Measurements from ENCODE around the gene MCHR1.
"Not testable (repeated sequence)": the region's sequence is repeated elsewhere in the genome, so short reads cannot be mapped to it uniquely, and the experiment has no call there.

MCHR1 gene

GRCh38 chr22:40655941-40656340 lies 23.3 kb upstream of the MCHR1 start:
- DNase-seq (ENCODE audit: low read depth in 2 of 3, low spot score in 2 of 3), result not testable (repeated sequence)

GRCh38 chr22:40656651-40657050 lies 22.6 kb upstream of the MCHR1 start:
- not testable (repeated sequence) for DNase-seq (ENCODE audit: low read depth in 2 of 3, low spot score in 2 of 3)

- DNase-seq (ENCODE audit: low read depth in 2 of 3, low spot score in 2 of 3), result no peak
Observed at GRCh38 chr22:40659166-40659565, 20.1 kb upstream of the MCHR1 start.

- DNase-seq (ENCODE audit: low read depth in 2 of 3, low spot score in 2 of 3), result no peak
Observed at GRCh38 chr22:40660730-40661129, 18.6 kb upstream of the MCHR1 start.

GRCh38 chr22:40661671-40662070 lies 17.6 kb upstream of the MCHR1 start:
- DNase-seq (ENCODE audit: low read depth in 2 of 3, low spot score in 2 of 3), result no peak

GRCh38 chr22:40665312-40665711 lies 14.0 kb upstream of the MCHR1 start:
- no peak for DNase-seq (ENCODE audit: low read depth in 2 of 3, low spot score in 2 of 3)

GRCh38 chr22:40666151-40666848 lies 13.0 kb upstream of the MCHR1 start:
- no peak for DNase-seq (ENCODE audit: low read depth in 2 of 3, low spot score in 2 of 3)

- no peak for DNase-seq (ENCODE audit: low read depth in 2 of 3, low spot score in 2 of 3)
Observed at GRCh38 chr22:40668611-40669411, 10.5 kb upstream of the MCHR1 start.

GRCh38 chr22:40670058-40670457 lies 9.2 kb upstream of the MCHR1 start:
- DNase-seq (ENCODE audit: low read depth in 2 of 3, low spot score in 2 of 3), result no peak

- DNase-seq (ENCODE audit: low read depth in 2 of 3, low spot score in 2 of 3), result no peak
Observed at GRCh38 chr22:40671369-40671768, 7.9 kb upstream of the MCHR1 start.

- DNase-seq (ENCODE audit: low read depth in 2 of 3, low spot score in 2 of 3), result no peak
Observed at GRCh38 chr22:40671796-40672360, 7.4 kb upstream of the MCHR1 start.

GRCh38 chr22:40673017-40673416 lies 6.3 kb upstream of the MCHR1 start:
- DNase-seq (ENCODE audit: low read depth in 2 of 3, low spot score in 2 of 3), result no peak

- no peak for DNase-seq (ENCODE audit: low read depth in 2 of 3, low spot score in 2 of 3)
Observed at GRCh38 chr22:40674274-40674673, 5.0 kb upstream of the MCHR1 start.

GRCh38 chr22:40676166-40676565 lies 3.1 kb upstream of the MCHR1 start:
- DNase-seq (ENCODE audit: low read depth in 2 of 3, low spot score in 2 of 3), result not testable (repeated sequence)

GRCh38 chr22:40676644-40677043 lies 2.6 kb upstream of the MCHR1 start:
- DNase-seq (ENCODE audit: low read depth in 2 of 3, low spot score in 2 of 3), result no peak

GRCh38 chr22:40678493-40679248 lies 613 bp upstream of the MCHR1 start:
- no peak for DNase-seq (ENCODE audit: low read depth in 2 of 3, low spot score in 2 of 3)

- no peak for DNase-seq (ENCODE audit: low read depth in 2 of 3, low spot score in 2 of 3)
Observed at GRCh38 chr22:40679964-40680818, 907 bp downstream of the MCHR1 start.

GRCh38 chr22:40680819-40681183 lies 1.5 kb downstream of the MCHR1 start:
- no peak for DNase-seq (ENCODE audit: low read depth in 2 of 3, low spot score in 2 of 3)

- DNase-seq (ENCODE audit: low read depth in 2 of 3, low spot score in 2 of 3), result no peak
Observed at GRCh38 chr22:40681451-40681850, 2.2 kb downstream of the MCHR1 start.

GRCh38 chr22:40684728-40685127 lies 5.4 kb downstream of the MCHR1 start:
- no peak for DNase-seq (ENCODE audit: low read depth in 2 of 3, low spot score in 2 of 3)

- DNase-seq (ENCODE audit: low read depth in 2 of 3, low spot score in 2 of 3), result no peak
Observed at GRCh38 chr22:40685406-40685805, 6.1 kb downstream of the MCHR1 start.

All from activated CD8-positive, alpha-beta memory T cell treated with anti-CD3 and anti-CD28 coated beads for 48 hours (primary cell).